HCT116 (cell line): ENCODE data around the gene MCF2L. TPM values are rescaled to one million over a fixed set of nuclear protein-coding genes. Genes with fewer than 3 reads are reported as not detected.

Source experiments
- ATAC-seq: fragments of 200-7000 bp; cut with Tn5 transposase; 2 replicates; pipeline ENCODE4 v1.9.1; 2020; ENCODE audit warnings: mild to moderate bottlenecking, moderate library complexity
- BruUV-seq: library from RNA; stranded (reverse); fragments of 400-500 nt; replicated peaks from 2 replicates; lab custom pipeline; 2021; lab: Mats Ljungman, UMichigan
- CTCF ChIA-PET: fragments of 300-600 bp; sonication (Branson Sonifier 250); formaldehyde crosslinking; loops from one replicate; lab custom pipeline; 2021; ENCODE audit warnings: antibody characterized with exemption; lab: Charles Lee
- POLR2A ChIA-PET: fragments of 300-600, 350-600 bp; sonication (Branson Sonifier 250); formaldehyde crosslinking; loops from one replicate; lab custom pipeline; 2021; ENCODE audit warnings: antibody characterized with exemption; lab: Charles Lee
- RAD21 ChIA-PET, 2 experiments: fragments of 300-600 bp; sonication (Branson Sonifier 250); formaldehyde crosslinking; loops; one replicate each; lab custom pipeline; 2023; ENCODE audit warnings: low total read pairs in 2 of 2; ENCODE audit not compliant: uncharacterized antibody in 2 of 2, unreplicated experiment in 2 of 2, low non-redundant PET in 1 of 2; lab: Charles Lee
- DNase-seq: peaks from one replicate; pipeline ENCODE4 v3.0.0-alpha.2; 2010; ENCODE audit warnings: low read depth, low spot score
- H2AFZ ChIP-seq: fragments of 200-600 bp; shearing (Covaris generic), sonication (generic); 2 replicates; pipeline ENCODE4 v1.6.1; 2017; ENCODE audit warnings: low read depth, mixed run types, mixed read lengths, antibody characterized with exemption, low read length; ENCODE audit not compliant: poor library complexity, severe bottlenecking
- H3K27ac ChIP-seq: 2 replicates; pipeline ENCODE4 v1.5.1; 2012; ENCODE audit warnings: low read depth, low read length
- H3K27me3 ChIP-seq: fragments of 200-600 bp; sonication (generic); 2 replicates; pipeline ENCODE4 v1.6.1; 2016; ENCODE audit warnings: mixed run types, low read length, mixed read lengths; ENCODE audit not compliant: insufficient read depth
- H3K36me3 ChIP-seq, 2 experiments: fragments of 200-500 bp in 1 of 2; fragments of 200-600 bp in 1 of 2; sonication (Bioruptor generic) in 1 of 2; sonication (generic) in 1 of 2; 2 replicates each; pipeline versions ENCODE4 v1.5.1 to v1.6.1; 2014 to 2016; ENCODE audit warnings: low read length in 2 of 2, inconsistent platforms in 1 of 2, mixed read lengths in 1 of 2, mixed run types in 1 of 2; ENCODE audit not compliant: insufficient read depth in 2 of 2, control insufficient read depth in 1 of 2
- H3K4me1 ChIP-seq, 2 experiments: fragments of 200-600 bp in 1 of 2; sonication (generic) in 1 of 2; 2 replicates each; pipeline versions ENCODE4 v1.5.1 to v1.6.1; 2012 to 2017; ENCODE audit warnings: low read length in 2 of 2, inconsistent platforms in 1 of 2, mild to moderate bottlenecking in 1 of 2, mixed read lengths in 1 of 2, mixed run types in 1 of 2, moderate library complexity in 1 of 2; ENCODE audit not compliant: insufficient read depth in 2 of 2, control insufficient read depth in 1 of 2
- H3K4me2 ChIP-seq: fragments of 200-600 bp; sonication (generic); 2 replicates; pipeline ENCODE4 v1.6.1; 2017; ENCODE audit warnings: mixed run types, low read length, mixed read lengths
- H3K4me3 ChIP-seq, 2 experiments: fragments of 200-600 bp in 1 of 2; sonication (generic) in 1 of 2; replicated peaks in 1 of 2; 2 replicates each; pipeline ENCODE4 v1.5.1; 2011 to 2016; ENCODE audit warnings: low read length in 2 of 2, control low read depth in 1 of 2, low read depth in 1 of 2, mild to moderate bottlenecking in 1 of 2, mixed read lengths in 1 of 2, mixed run types in 1 of 2
- H3K79me2 ChIP-seq: fragments of 200-600 bp; sonication (generic); 2 replicates; pipeline ENCODE4 v1.6.1; 2017; ENCODE audit warnings: mild to moderate bottlenecking, mixed run types, low read length, moderate library complexity, mixed read lengths; ENCODE audit not compliant: insufficient read depth
- H3K9ac ChIP-seq: fragments of 200-600 bp; sonication (generic); 2 replicates; pipeline ENCODE4 v1.6.1; 2016; ENCODE audit warnings: low read length, mixed read lengths
- H3K9me2 ChIP-seq: fragments of 200-600 bp; sonication (generic), shearing (Covaris generic); 2 replicates; pipeline ENCODE4 v1.6.1; 2017; ENCODE audit warnings: mixed run types, mild to moderate bottlenecking, moderate library complexity; ENCODE audit not compliant: insufficient read depth
- H3K9me3 ChIP-seq, 2 experiments: fragments of 200-500 bp in 1 of 2; fragments of 200-600 bp in 1 of 2; sonication (Bioruptor generic) in 1 of 2; sonication (generic) in 1 of 2; 2 replicates each; pipeline ENCODE4 v1.6.1; 2014 to 2017; ENCODE audit warnings: low read length in 2 of 2, mixed read lengths in 2 of 2, inconsistent platforms in 1 of 2, low read depth in 1 of 2, mild to moderate bottlenecking in 1 of 2, mixed run types in 1 of 2, moderate library complexity in 1 of 2; ENCODE audit not compliant: control insufficient read depth in 1 of 2, insufficient read depth in 1 of 2
- H4K20me1 ChIP-seq: fragments of 200-600 bp; sonication (generic), shearing (Covaris generic); 2 replicates; pipeline ENCODE4 v1.6.1; 2017; ENCODE audit warnings: mixed run types, mild to moderate bottlenecking, moderate library complexity; ENCODE audit not compliant: insufficient read depth
- CBX3 ChIP-seq: IDR thresholded peaks from 2 replicates; pipeline ENCODE4 v1.6.1; 2012; ENCODE audit warnings: low read depth
- CEBPB ChIP-seq: IDR thresholded peaks from 2 replicates; pipeline ENCODE4 v1.6.1; 2012; ENCODE audit warnings: low read depth
- EGR1 ChIP-seq: IDR thresholded peaks from 2 replicates; pipeline ENCODE4 v1.6.1; 2012; ENCODE audit warnings: low read depth
- ELF1 ChIP-seq: IDR thresholded peaks from 2 replicates; pipeline ENCODE4 v1.6.1; 2012; ENCODE audit warnings: low read depth, borderline replicate concordance
- EZH2 ChIP-seq: fragments of 200-600 bp; sonication (generic); IDR thresholded peaks from 2 replicates; pipeline ENCODE4 v1.6.1; 2017; ENCODE audit warnings: antibody characterized with exemption, mixed run types
- EZH2phosphoT487 ChIP-seq: fragments of 200-600 bp; IDR thresholded peaks from 2 replicates; pipeline ENCODE4 v1.6.1; 2018; ENCODE audit warnings: antibody characterized with exemption, borderline replicate concordance
- FOSL1 ChIP-seq: IDR thresholded peaks from 2 replicates; pipeline ENCODE4 v1.6.1; 2012; ENCODE audit warnings: low read depth
- JUND ChIP-seq: IDR thresholded peaks from 2 replicates; pipeline ENCODE4 v1.6.1; 2012
- POLR2A ChIP-seq: IDR thresholded peaks from 2 replicates; pipeline ENCODE4 v1.7.0; 2011; ENCODE audit warnings: borderline replicate concordance; ENCODE audit not compliant: insufficient read depth, insufficient read length; ENCODE audit errors: extremely low read depth
- RAD21 ChIP-seq: IDR thresholded peaks from 2 replicates; pipeline ENCODE4 v1.6.1; 2012; ENCODE audit warnings: low read depth, mild to moderate bottlenecking
- SIN3A ChIP-seq: IDR thresholded peaks from 2 replicates; pipeline ENCODE4 v1.6.1; 2012; ENCODE audit warnings: low read depth
- SRF ChIP-seq: IDR thresholded peaks from 2 replicates; pipeline ENCODE4 v1.6.1; 2012; ENCODE audit warnings: low read depth
- TCF7L2 ChIP-seq: IDR thresholded peaks from 2 replicates; pipeline ENCODE4 v1.7.0; 2011; ENCODE audit warnings: borderline replicate concordance, inconsistent platforms; ENCODE audit not compliant: insufficient read depth, insufficient read length; ENCODE audit errors: extremely low read depth
- YY1 ChIP-seq: IDR thresholded peaks from 2 replicates; pipeline ENCODE4 v1.6.1; 2011; ENCODE audit warnings: low read length, low read depth, moderate library complexity, mild to moderate bottlenecking; ENCODE audit not compliant: insufficient replicate concordance; ENCODE audit errors: extremely low read depth
- ZNF274 ChIP-seq: fragments of 200-500 bp; sonication (Bioruptor generic); IDR thresholded peaks from 2 replicates; pipeline ENCODE4 v1.6.1; 2014; ENCODE audit warnings: mild to moderate bottlenecking, low read depth, low read length, inconsistent platforms
- intact Hi-C: fragments of 100-400 bp; cut with micrococcal nuclease; formaldehyde crosslinking; loops from 2 replicates; pipeline ENCODE4 v1.10.0; 2022
- total RNA-seq: library from RNA; stranded (reverse); gene quantifications from one replicate; pipeline ENCODE4 v1.2.1, GENCODE V29; 2021; ENCODE audit not compliant: unreplicated experiment
- TF ChIP-seq, protein P1 (sequence below): IDR thresholded peaks from 2 replicates; pipeline ENCODE4 v1.6.1; 2011; ENCODE audit warnings: mild to moderate bottlenecking, low read length, moderate library complexity; ENCODE audit not compliant: insufficient replicate concordance; ENCODE audit errors: extremely low read depth
- TF ChIP-seq, protein P2 (sequence below): IDR thresholded peaks from 2 replicates; pipeline ENCODE4 v1.6.1; 2012; ENCODE audit warnings: low read depth
- TF ChIP-seq, protein P3 (sequence below): IDR thresholded peaks from 2 replicates; pipeline ENCODE4 v1.6.1; 2012
- TF ChIP-seq, protein P4 (sequence below), 3 experiments: fragments of 200-600 bp in 1 of 3; sonication (generic) in 1 of 3; IDR thresholded peaks in 2 of 3; conservative IDR thresholded peaks in 1 of 3; 2 replicates each; pipeline ENCODE4 v1.5.1; 2012 to 2017; ENCODE audit warnings: low read depth in 2 of 3, low read length in 2 of 3, antibody characterized with exemption in 1 of 3, borderline replicate concordance in 1 of 3, control low read depth in 1 of 3, mild to moderate bottlenecking in 1 of 3, mixed read lengths in 1 of 3, mixed run types in 1 of 3, moderate library complexity in 1 of 3; ENCODE audit not compliant: insufficient read depth in 1 of 3

The MCF2L gene
- total RNA-seq, 1 experiment from 2014 or later: 19.3 TPM

DNA sequence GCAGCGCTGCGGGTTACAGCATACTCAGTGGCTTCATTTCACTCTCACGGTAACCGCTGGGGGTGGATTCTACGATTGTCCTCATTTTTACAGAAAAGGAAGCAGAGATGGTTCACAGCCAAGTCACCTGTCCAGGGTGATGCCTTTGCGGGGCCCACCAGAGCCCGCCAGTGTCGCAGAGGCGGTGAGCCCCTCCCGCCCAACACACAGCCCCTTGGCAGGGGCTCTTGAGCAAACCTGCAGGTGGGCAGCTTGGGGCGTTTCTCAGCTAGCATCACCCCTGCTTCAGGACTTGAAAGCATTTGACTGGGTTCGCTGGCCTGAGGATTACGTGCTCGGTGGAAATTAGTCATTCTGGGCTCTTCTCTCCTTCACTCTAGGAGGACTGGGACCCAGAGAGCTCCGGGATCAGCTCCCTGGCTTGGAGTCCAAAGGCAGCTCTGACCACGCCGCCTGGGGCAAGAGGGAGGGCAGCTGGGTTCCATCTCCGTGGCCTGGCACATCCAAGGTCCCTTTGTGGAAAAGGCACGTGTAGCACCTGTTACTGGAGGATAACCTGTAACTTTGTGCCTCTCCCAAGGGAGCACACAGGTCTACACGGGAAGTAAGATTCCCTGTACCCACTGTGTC lies 74.1 kb downstream of the MCF2L start:
- ChIA-PET RAD21 (no interaction called here), CTCF (no interaction called here), POLR2A (no interaction called here)
- Histone ChIP-seq H3K9me2 (no peaks in the 10 kb centered on the region), H4K20me1 (no peaks in the 10 kb centered on the region), H3K4me2 (no peak overlapping the region), H3K9me3 (no peaks in the 10 kb centered on the region), H3K4me1 (no peaks in the 10 kb centered on the region), H3K27ac (no peak overlapping the region), H3K27me3 (no peaks in the 10 kb centered on the region), H3K36me3 (no peaks in the 10 kb centered on the region), H3K79me2 (no peaks in the 10 kb centered on the region), H2AFZ (no peak overlapping the region), H3K4me3 (no peak overlapping the region), H3K9ac (no peak overlapping the region)
- no TSS peak for BruUV-seq
- TF ChIP-seq EZH2phosphoT487: no peak
- TF ChIP-seq FOSL1: no peak
- TF ChIP-seq ZNF274: no peak
- TF ChIP-seq POLR2A: no peak
- no peak for TF ChIP-seq EGR1
- no peak for TF ChIP-seq EZH2
- TF ChIP-seq JUND: no peak
- no peak for TF ChIP-seq ELF1
- TF ChIP-seq, protein P1, sequence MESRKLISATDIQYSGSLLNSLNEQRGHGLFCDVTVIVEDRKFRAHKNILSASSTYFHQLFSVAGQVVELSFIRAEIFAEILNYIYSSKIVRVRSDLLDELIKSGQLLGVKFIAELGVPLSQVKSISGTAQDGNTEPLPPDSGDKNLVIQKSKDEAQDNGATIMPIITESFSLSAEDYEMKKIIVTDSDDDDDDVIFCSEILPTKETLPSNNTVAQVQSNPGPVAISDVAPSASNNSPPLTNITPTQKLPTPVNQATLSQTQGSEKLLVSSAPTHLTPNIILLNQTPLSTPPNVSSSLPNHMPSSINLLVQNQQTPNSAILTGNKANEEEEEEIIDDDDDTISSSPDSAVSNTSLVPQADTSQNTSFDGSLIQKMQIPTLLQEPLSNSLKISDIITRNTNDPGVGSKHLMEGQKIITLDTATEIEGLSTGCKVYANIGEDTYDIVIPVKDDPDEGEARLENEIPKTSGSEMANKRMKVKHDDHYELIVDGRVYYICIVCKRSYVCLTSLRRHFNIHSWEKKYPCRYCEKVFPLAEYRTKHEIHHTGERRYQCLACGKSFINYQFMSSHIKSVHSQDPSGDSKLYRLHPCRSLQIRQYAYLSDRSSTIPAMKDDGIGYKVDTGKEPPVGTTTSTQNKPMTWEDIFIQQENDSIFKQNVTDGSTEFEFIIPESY: no peak
- no peak for TF ChIP-seq SIN3A
- no peak for TF ChIP-seq CBX3
- TF ChIP-seq CEBPB: no peak
- TF ChIP-seq, protein P2, sequence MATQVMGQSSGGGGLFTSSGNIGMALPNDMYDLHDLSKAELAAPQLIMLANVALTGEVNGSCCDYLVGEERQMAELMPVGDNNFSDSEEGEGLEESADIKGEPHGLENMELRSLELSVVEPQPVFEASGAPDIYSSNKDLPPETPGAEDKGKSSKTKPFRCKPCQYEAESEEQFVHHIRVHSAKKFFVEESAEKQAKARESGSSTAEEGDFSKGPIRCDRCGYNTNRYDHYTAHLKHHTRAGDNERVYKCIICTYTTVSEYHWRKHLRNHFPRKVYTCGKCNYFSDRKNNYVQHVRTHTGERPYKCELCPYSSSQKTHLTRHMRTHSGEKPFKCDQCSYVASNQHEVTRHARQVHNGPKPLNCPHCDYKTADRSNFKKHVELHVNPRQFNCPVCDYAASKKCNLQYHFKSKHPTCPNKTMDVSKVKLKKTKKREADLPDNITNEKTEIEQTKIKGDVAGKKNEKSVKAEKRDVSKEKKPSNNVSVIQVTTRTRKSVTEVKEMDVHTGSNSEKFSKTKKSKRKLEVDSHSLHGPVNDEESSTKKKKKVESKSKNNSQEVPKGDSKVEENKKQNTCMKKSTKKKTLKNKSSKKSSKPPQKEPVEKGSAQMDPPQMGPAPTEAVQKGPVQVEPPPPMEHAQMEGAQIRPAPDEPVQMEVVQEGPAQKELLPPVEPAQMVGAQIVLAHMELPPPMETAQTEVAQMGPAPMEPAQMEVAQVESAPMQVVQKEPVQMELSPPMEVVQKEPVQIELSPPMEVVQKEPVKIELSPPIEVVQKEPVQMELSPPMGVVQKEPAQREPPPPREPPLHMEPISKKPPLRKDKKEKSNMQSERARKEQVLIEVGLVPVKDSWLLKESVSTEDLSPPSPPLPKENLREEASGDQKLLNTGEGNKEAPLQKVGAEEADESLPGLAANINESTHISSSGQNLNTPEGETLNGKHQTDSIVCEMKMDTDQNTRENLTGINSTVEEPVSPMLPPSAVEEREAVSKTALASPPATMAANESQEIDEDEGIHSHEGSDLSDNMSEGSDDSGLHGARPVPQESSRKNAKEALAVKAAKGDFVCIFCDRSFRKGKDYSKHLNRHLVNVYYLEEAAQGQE: no peak
- TF ChIP-seq, protein P3, sequence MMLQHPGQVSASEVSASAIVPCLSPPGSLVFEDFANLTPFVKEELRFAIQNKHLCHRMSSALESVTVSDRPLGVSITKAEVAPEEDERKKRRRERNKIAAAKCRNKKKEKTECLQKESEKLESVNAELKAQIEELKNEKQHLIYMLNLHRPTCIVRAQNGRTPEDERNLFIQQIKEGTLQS: no peak
- no peak for TF ChIP-seq SRF
- TF ChIP-seq, protein P4, sequence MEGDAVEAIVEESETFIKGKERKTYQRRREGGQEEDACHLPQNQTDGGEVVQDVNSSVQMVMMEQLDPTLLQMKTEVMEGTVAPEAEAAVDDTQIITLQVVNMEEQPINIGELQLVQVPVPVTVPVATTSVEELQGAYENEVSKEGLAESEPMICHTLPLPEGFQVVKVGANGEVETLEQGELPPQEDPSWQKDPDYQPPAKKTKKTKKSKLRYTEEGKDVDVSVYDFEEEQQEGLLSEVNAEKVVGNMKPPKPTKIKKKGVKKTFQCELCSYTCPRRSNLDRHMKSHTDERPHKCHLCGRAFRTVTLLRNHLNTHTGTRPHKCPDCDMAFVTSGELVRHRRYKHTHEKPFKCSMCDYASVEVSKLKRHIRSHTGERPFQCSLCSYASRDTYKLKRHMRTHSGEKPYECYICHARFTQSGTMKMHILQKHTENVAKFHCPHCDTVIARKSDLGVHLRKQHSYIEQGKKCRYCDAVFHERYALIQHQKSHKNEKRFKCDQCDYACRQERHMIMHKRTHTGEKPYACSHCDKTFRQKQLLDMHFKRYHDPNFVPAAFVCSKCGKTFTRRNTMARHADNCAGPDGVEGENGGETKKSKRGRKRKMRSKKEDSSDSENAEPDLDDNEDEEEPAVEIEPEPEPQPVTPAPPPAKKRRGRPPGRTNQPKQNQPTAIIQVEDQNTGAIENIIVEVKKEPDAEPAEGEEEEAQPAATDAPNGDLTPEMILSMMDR (IDR thresholded peaks at IDR 0.05 in 2 of 3, conservative IDR thresholded peaks at IDR 0.05 in 1 of 3; ENCODE audit: borderline replicate concordance in 1 of 3, insufficient read depth in 1 of 3, low read depth in 2 of 3, low read length in 2 of 3): no peak
- no peak for TF ChIP-seq TCF7L2
- no peak for TF ChIP-seq RAD21
- no peak for TF ChIP-seq YY1
- no peak for ATAC-seq
- DNase-seq: no peak
- intact Hi-C loops: no loop called here
